Measurements from ENCODE around the gene RAB17.
A peak's percentile ranks its signal among the peaks of the same experiment; 100 is the strongest.

The RAB17 gene

DNA sequence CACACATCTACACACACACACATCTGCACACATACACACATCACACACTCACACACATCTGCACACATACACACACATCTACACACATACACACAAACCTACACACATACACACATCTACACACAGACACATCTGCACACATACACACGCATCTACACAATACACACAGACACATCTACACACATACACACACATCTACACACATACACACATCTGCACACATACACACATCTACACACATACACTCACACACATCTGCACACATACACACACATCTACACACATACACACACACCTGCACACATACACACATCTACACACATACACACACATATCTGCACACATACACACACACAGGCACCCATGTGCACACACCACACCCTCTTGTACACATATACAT lies 24.6 kb downstream of the RAB17 start:
- no peak for DNase-seq (ENCODE audit: low read depth)
- TF ChIP-seq, protein P1, sequence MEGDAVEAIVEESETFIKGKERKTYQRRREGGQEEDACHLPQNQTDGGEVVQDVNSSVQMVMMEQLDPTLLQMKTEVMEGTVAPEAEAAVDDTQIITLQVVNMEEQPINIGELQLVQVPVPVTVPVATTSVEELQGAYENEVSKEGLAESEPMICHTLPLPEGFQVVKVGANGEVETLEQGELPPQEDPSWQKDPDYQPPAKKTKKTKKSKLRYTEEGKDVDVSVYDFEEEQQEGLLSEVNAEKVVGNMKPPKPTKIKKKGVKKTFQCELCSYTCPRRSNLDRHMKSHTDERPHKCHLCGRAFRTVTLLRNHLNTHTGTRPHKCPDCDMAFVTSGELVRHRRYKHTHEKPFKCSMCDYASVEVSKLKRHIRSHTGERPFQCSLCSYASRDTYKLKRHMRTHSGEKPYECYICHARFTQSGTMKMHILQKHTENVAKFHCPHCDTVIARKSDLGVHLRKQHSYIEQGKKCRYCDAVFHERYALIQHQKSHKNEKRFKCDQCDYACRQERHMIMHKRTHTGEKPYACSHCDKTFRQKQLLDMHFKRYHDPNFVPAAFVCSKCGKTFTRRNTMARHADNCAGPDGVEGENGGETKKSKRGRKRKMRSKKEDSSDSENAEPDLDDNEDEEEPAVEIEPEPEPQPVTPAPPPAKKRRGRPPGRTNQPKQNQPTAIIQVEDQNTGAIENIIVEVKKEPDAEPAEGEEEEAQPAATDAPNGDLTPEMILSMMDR (IDR thresholded peaks at IDR 0.05; ENCODE audit: control insufficient read depth, extremely low read depth, insufficient read depth) = no peak
- no peak overlapping the region for H3K4me3 ChIP-seq (ENCODE audit: low read depth, low read length)

DNA sequence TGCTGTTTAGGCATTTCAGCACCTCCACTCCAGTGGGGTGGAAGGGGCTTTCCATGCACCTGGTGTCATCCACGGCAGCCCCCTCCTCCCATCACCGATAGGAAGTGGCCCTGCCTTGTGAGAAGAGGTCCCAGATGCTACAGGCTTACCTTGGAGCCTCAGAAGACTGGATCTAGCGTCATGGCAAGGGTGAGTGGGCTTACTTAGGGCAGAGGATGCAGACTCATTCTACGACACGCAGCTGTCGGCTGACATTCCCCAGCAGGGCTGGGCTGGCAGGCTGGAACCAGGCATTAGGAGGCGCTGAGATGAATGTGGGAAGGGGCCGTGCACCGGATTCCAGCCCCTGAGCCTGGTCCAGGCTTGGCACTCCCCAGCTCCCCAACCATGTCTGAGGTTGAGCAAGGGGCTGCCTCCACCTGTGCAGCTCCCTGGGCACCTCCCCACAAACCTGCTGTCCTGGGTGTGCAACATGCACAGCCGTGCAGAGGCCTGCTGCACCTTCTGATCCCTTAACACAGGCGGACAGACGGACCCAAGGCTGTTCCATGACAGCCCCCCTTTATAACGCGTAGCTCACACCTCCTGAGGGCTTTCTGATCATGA lies 25.9 kb downstream of the RAB17 start:
- TF ChIP-seq, protein P1 (IDR thresholded peaks at IDR 0.05; ENCODE audit: control insufficient read depth, extremely low read depth, insufficient read depth) = no peak
- DNase-seq (ENCODE audit: low read depth) = no peak
- no peak overlapping the region for H3K4me3 ChIP-seq (ENCODE audit: low read depth, low read length)

DNA sequence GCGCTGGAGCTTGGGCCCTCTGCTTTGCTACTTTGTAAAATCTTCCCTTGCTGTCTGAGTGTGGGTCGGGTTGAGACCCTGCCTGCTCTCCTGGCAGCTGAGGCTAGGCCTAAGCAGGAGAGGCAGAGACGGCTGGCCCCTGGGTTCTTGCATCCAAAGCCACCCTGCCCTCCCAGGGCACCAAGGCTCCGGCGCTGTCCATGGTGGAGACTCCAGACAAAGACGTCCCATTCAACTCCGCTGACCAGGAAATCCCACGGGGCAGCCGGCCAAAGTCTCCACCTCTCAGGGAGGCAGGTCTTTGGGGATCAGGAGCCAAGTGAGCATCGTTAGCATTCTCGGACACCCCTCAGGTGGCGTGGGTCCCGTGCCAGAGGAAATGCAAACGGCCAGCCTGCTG lies 26.7 kb downstream of the RAB17 start:
- TF ChIP-seq, protein P1 (IDR thresholded peaks at IDR 0.05; ENCODE audit: control insufficient read depth, extremely low read depth, insufficient read depth) = no peak
- DNase-seq (ENCODE audit: low read depth) = no peak
- no peak overlapping the region for H3K4me3 ChIP-seq (ENCODE audit: low read depth, low read length)

DNA sequence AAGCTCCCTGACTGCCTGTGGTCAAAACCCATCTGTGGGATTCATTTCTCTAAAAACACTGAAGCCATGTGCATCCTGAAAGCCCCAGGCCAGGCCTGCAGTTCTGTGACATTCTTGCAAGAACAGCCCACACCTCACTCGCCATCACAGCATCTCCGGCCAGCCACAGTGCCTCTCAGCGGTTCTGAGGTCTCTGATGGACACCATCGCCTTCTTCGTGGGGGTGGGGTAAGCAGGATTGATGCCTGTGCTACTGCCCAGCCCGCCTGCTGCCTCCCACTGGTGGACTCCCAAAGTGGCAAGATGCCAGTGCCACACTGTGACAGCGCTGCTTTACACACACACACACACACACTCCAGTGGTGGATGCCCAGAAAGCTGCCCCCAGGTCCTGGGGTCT lies 29.3 kb downstream of the RAB17 start:
- TF ChIP-seq, protein P1 (IDR thresholded peaks at IDR 0.05; ENCODE audit: control insufficient read depth, extremely low read depth, insufficient read depth) = no peak
- no peak for DNase-seq (ENCODE audit: low read depth)
- H3K4me3 ChIP-seq (ENCODE audit: low read depth, low read length) = no peak overlapping the region

DNA sequence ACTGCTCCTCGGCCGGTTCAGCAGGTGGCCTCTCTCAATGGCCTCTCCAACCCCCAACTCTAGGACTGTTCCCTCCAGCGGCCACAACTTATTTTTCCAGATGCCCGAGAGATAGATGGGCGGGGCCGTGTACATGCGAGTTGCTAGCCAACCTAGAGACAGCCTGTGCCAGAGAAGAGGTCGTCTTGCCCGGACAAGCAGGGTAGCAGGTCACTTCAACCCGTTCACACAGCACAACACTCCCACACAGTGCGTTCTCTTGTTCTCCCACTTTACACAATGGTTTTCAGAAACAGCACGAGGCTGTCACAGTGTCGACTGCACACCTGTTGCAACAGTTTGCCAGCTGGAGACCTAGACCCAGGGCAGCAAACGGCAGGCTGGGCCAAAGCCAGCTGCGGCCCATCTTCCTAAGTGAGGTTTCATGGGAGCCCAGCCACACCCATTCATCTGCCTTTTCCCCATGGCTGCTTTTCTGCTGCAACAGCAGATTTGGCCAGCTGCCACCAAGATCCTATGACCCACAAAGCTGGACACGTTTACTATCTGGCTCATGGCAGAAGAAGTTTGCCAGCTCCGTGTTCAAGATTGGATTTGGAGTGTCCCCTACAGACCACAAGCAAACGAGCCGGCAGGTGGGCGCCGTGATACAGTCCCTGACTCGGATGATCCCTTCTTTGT lies 31.4 kb downstream of the RAB17 start:
- TF ChIP-seq, protein P1 (IDR thresholded peaks at IDR 0.05; ENCODE audit: control insufficient read depth, extremely low read depth, insufficient read depth) = no peak
- no peak overlapping the region for H3K4me3 ChIP-seq (ENCODE audit: low read depth, low read length)
- DNase-seq (ENCODE audit: low read depth) = peak; percentile 40

DNA sequence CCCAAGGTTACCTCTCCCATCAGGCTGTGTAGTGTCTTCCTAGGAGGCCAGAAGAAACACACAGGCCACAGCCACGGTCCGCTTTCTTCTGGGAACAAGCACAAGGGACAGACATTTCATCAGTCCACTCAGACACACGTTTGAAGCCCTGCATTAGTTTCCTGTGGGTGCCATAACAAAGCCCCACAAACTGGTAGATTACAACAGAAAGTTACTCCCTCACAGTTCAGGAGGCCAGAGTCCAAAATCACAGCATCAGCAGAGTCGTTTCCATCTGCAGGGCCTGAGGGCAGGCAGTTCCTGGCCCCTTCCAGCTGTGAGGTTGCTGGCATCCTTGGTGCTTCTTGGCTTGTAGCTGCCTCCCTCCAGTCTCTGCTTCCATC lies 32.9 kb downstream of the RAB17 start:
- DNase-seq (ENCODE audit: low read depth) = no peak

More for the DNA sequence above, 32.9 kb downstream of the RAB17 start:
- H3K4me3 ChIP-seq (ENCODE audit: low read depth, low read length) = no peak overlapping the region
- TF ChIP-seq, protein P1 (IDR thresholded peaks at IDR 0.05; ENCODE audit: control insufficient read depth, extremely low read depth, insufficient read depth) = no peak

All from LNCaP clone FGC (cell line).